Upper lobe of left lung (tissue), 4 donors: ENCODE results near the gene SMARCD3.

Experiments
- CTCF ChIP-seq, 6 experiments: fragments of 450-650 bp in 4 of 6; fragments of 200-600 bp in 2 of 6; sonication (generic) in 2 of 6; IDR thresholded peaks; one replicate each; pipeline ENCODE4 v1.5.1; 2016 to 2019; ENCODE audit warnings: antibody characterized with exemption in 6 of 6
- POLR2A ChIP-seq, 4 donors: fragments of 450-650 bp; IDR thresholded peaks; one replicate each; pipeline ENCODE4 v1.5.1; 2016 to 2017; ENCODE audit warnings: antibody characterized with exemption in 4 of 4, mild to moderate bottlenecking in 2 of 4
- POLR2AphosphoS5 ChIP-seq, 2 donors: sonication (generic); formaldehyde crosslinking; IDR thresholded peaks; one replicate each; pipeline ENCODE4 v1.5.1; 2017; ENCODE audit warnings: antibody characterized with exemption in 2 of 2

- TF ChIP-seq POLR2AphosphoS5 (IDR thresholded peaks at IDR 0.05) (no peak), CTCF (IDR thresholded peaks at IDR 0.05) (no peak), POLR2A (IDR thresholded peaks at IDR 0.05) (no peak)
These were observed 34.8 kb upstream of the SMARCD3 start for GRCh38 chr7:151283302-151283701.
